GM12873 (cell line): ENCODE data around the gene ACSL1.

Experiments
- CTCF ChIP-seq: IDR thresholded peaks from 2 replicates; pipeline ENCODE4 v1.5.1; 2012; ENCODE audit warnings: low read depth, mild to moderate bottlenecking, moderate library complexity, low read length, control low read depth; ENCODE audit not compliant: insufficient read depth; ENCODE audit errors: missing control alignments

Gene ACSL1

DNA sequence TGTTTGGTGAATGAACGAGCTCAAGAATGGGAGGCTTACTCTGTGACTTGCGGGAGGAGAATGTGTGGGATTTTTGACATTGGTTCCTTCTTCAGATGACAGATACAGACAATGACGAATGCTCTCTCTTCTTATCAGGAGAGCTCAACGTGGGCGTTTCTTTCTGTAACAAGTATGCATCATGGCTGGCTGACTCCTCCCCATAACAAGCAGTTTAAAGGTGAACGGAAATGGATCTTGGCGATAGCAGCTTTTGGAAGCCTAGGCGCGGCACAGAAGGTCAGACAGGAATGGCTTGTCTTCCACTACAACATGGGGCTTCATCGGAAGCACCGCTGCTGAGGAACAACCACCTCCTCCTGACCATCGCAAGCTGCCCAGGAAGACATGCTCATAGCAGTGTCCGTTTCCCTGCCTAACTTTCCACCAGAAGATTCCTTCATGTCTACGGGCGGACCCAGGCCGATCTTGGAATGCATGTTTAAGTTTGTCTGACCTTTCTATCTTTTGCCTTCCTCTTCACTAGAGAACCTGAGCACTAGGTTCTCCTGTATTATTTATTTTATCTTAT lies 18.3 kb upstream of the ACSL1 start:
- TF ChIP-seq CTCF: no peak

DNA sequence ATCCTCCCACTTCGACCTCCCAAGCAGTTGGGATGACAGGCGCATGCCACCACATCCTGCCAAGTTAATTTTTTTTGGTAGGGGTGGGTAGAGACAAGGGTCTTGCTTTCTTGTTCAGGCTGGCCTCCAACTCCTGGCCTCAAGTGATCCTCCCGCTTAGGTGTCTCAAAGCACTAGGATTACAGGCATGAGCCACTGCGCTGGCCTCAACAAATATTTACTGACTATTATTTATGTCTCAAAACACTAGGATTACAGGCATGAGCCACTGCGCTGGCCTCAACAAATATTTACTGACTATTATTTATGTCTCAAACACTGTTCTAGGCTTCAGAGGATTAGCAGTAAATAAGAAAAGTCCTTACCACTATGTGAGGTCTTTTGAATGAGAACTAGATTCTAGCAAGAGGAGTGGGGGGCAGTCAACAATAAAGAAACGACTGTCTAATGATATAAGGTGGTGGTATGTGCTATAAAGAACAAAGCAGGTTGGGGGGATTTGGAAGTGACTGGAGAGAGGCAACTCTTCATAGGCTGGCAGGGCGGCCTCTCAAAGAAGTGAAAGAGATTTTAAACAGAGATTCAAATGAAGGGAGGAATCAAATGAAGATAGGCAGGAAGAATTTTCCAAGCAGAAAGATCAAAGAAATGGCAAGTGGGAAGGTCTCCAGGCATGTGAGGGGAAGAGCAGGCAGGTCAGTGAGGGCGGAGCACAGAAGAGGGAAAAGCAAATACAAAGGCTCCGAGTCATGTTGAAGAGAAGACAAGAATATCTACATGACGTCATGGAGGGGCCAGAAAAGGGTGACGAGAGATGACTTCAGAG lies 12.7 kb upstream of the ACSL1 start:
- no peak for TF ChIP-seq CTCF

GRCh38 chr4:184836613-184837012 lies 10.8 kb upstream of the ACSL1 start:
- TF ChIP-seq CTCF: no peak

DNA sequence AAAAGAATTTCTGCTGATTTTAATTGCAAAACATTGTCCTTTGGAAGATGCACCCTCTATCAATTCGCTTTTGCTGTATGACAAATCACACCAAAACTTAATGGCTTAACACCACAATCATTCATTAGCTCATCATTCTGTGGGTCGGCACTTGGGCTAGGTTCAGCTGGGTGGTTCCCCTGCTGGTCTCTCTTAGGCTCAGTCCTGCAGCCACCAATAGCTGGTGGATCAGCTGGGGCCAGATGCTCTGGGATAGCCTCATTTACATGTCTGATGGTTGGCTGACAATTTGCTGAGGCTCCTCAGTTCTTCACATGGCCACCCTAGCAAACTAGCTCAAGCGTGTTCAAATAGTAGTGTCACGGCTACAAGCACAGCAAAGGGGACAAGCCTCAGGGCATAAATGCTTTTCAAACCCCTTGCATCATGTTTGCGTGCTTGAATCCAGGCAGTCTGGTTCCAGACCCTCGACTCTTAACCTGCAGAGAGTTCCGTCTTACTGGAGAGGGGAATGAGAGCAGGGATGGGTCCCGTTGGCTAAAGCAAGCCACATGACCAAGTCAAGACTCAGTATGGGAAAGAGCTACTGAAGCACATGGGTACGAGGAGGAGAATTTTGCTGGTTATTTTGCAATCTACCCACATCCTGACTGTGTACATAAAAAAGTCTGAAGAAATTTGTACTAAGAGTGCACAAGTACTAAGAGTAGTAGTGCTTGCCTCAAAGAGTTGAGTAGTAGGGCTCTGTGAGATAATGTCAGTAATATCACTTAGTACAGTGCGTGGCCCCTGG lies 7.5 kb upstream of the ACSL1 start:
- no peak for TF ChIP-seq CTCF

DNA sequence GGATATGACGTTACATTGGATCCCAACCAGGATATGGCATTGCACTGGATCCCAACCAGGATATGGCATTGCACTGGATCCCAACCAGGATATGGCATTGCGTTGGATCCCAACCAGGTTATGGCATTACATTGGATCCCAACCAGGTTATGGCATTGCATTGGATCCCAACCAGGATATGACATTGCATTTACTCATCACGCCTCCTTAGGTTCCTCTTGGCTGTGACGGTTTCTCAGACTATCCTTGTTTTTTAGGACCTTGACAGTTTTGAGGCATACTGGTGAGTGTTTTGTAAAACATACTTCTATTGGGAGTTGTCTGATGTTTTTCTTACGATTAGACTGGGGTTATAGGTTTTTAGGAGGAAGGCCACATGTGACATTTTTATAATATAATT lies 5.4 kb upstream of the ACSL1 start:
- TF ChIP-seq CTCF: no peak

- no peak for TF ChIP-seq CTCF
These were observed 1.0 kb upstream of the ACSL1 start for GRCh38 chr4:184826691-184827270.
